ENCODE results near the gene KAZALD1. TPM values are rescaled to one million over a fixed set of nuclear protein-coding genes. Genes with fewer than 3 reads are reported as not detected.

The KAZALD1 gene
- total RNA-seq, 6 experiments from 2014 or later: 14.5 to 21.1 (median 19.9) TPM

GRCh38 chr10:101041252-101041761 is 20.5 kb upstream of the KAZALD1 start:
- TF ChIP-seq CTCF (IDR thresholded peaks at IDR 0.05): peak; percentile 91
- H3K27ac Mint-ChIP-seq: peak overlapping the region; percentile 100
- peak; percentile 82 for DNase-seq
- H3K36me3 Mint-ChIP-seq (ENCODE audit: low read depth): peaks cover 19% of the 10 kb centered on the region
- no peaks in the 10 kb centered on the region for H3K9me3 Mint-ChIP-seq
- H3K4me3 Mint-ChIP-seq: no peak overlapping the region; the same call in 1 of the 2 replicates
- peaks cover 2% of the 10 kb centered on the region for H3K27me3 Mint-ChIP-seq (ENCODE audit: insufficient read depth)
- peaks cover 37% of the 10 kb centered on the region for H3K4me1 Mint-ChIP-seq (ENCODE audit: low read depth)

GRCh38 chr10:101042118-101042517 is 19.7 kb upstream of the KAZALD1 start:
- Mint-ChIP-seq H3K9me3 (no peaks in the 10 kb centered on the region), H3K36me3 (ENCODE audit: low read depth) (peaks cover 17% of the 10 kb centered on the region), H3K27me3 (ENCODE audit: insufficient read depth) (peaks cover 7% of the 10 kb centered on the region), H3K4me1 (ENCODE audit: low read depth) (peaks cover 45% of the 10 kb centered on the region), H3K27ac (peak overlapping the region; percentile 100), H3K4me3 (peak overlapping the region; percentile 97)
- TF ChIP-seq CTCF (IDR thresholded peaks at IDR 0.05): no peak
- no peak for DNase-seq

GRCh38 chr10:101042667-101043362 is 19.0 kb upstream of the KAZALD1 start:
- TF ChIP-seq CTCF (IDR thresholded peaks at IDR 0.05): no peak
- Mint-ChIP-seq H3K9me3 (no peaks in the 10 kb centered on the region), H3K36me3 (ENCODE audit: low read depth) (peaks cover 10% of the 10 kb centered on the region), H3K4me1 (ENCODE audit: low read depth) (peaks cover 48% of the 10 kb centered on the region), H3K27me3 (ENCODE audit: insufficient read depth) (peaks cover 8% of the 10 kb centered on the region), H3K27ac (peak overlapping the region; percentile 100), H3K4me3 (peak overlapping the region; percentile 97)
- DNase-seq: peak; percentile 94

- H3K9me3 Mint-ChIP-seq: no peaks in the 10 kb centered on the region
- peak overlapping the region; percentile 100 for H3K27ac Mint-ChIP-seq
- DNase-seq: no peak
- H3K36me3 Mint-ChIP-seq (ENCODE audit: low read depth): peaks cover 5% of the 10 kb centered on the region
- no peak for TF ChIP-seq CTCF (IDR thresholded peaks at IDR 0.05)
- H3K27me3 Mint-ChIP-seq (ENCODE audit: insufficient read depth): peaks cover 8% of the 10 kb centered on the region
- H3K4me3 Mint-ChIP-seq: peak overlapping the region; percentile 97
- peaks cover 49% of the 10 kb centered on the region for H3K4me1 Mint-ChIP-seq (ENCODE audit: low read depth)
Measured at GRCh38 chr10:101043363-101043707, 18.5 kb upstream of the KAZALD1 start.

- H3K27ac Mint-ChIP-seq: peak overlapping the region; percentile 100; the same call in 1 of the 2 replicates
- TF ChIP-seq CTCF (IDR thresholded peaks at IDR 0.05): no peak
- DNase-seq: no peak
Measured at GRCh38 chr10:101044117-101044516, 17.7 kb upstream of the KAZALD1 start.

More at GRCh38 chr10:101044117-101044516, 17.7 kb upstream of the KAZALD1 start:
- H3K36me3 Mint-ChIP-seq (ENCODE audit: low read depth): no peaks in the 10 kb centered on the region; the same call in none of the 2 replicates
- H3K4me3 Mint-ChIP-seq: no peak overlapping the region
- peaks cover 57% of the 10 kb centered on the region for H3K4me1 Mint-ChIP-seq (ENCODE audit: low read depth)
- no peaks in the 10 kb centered on the region for H3K9me3 Mint-ChIP-seq
- peaks cover 11% of the 10 kb centered on the region for H3K27me3 Mint-ChIP-seq (ENCODE audit: insufficient read depth)
